DOHH2 (cell line): ENCODE data around the gene KRTAP1-5.
"Not testable (repeated sequence)": the region's sequence is repeated elsewhere in the genome, so short reads cannot be mapped to it uniquely, and the experiment has no call there.

Experiments
- H3F3A ChIP-seq: fragments of 200-600 bp; sonication (generic), shearing (Covaris generic); 2 replicates; pipeline ENCODE4 v1.6.0; 2016; ENCODE audit warnings: antibody characterized with exemption, mild to moderate bottlenecking; ENCODE audit not compliant: control insufficient read depth, insufficient read depth
- H3K27ac ChIP-seq: fragments of 200-600 bp; sonication (generic); 2 replicates; pipeline ENCODE4 v1.5.1; 2014; ENCODE audit warnings: low read depth, mild to moderate bottlenecking, low read length, moderate library complexity
- H3K27me3 ChIP-seq: fragments of 200-600 bp; sonication (generic); 2 replicates; pipeline ENCODE4 v1.6.1; 2014; ENCODE audit warnings: mild to moderate bottlenecking, low read length, mixed read lengths; ENCODE audit not compliant: control insufficient read depth
- H3K36me3 ChIP-seq: fragments of 200-600 bp; sonication (generic); 2 replicates; pipeline ENCODE4 v1.6.1; 2014; ENCODE audit warnings: mild to moderate bottlenecking, low read length, moderate library complexity, mixed read lengths; ENCODE audit not compliant: control insufficient read depth
- H3K4me1 ChIP-seq: fragments of 200-600 bp; sonication (generic); 2 replicates; pipeline ENCODE4 v1.6.1; 2014; ENCODE audit warnings: mild to moderate bottlenecking, low read length, mixed read lengths; ENCODE audit not compliant: control insufficient read depth
- H3K4me2 ChIP-seq: fragments of 200-600 bp; sonication (generic); 2 replicates; pipeline ENCODE4 v1.6.0; 2014; ENCODE audit warnings: mild to moderate bottlenecking, low read length, moderate library complexity
- H3K4me3 ChIP-seq: fragments of 200-600 bp; sonication (generic); 2 replicates; pipeline ENCODE4 v1.5.1; 2014; ENCODE audit warnings: mild to moderate bottlenecking, low read length, mixed read lengths
- H3K79me2 ChIP-seq: fragments of 200-600 bp; sonication (generic); 2 replicates; pipeline ENCODE4 v1.6.1; 2014; ENCODE audit warnings: mild to moderate bottlenecking, low read length, mixed read lengths; ENCODE audit not compliant: control insufficient read depth
- H3K9me2 ChIP-seq: fragments of 200-600 bp; sonication (generic); replicated peaks from 2 replicates; pipeline ENCODE4 v1.6.1; 2014; ENCODE audit warnings: mild to moderate bottlenecking, low read length, mixed read lengths; ENCODE audit not compliant: control insufficient read depth
- H3K9me3 ChIP-seq: fragments of 200-600 bp; sonication (generic); 2 replicates; pipeline ENCODE4 v1.6.1; 2014; ENCODE audit warnings: antibody characterized with exemption, low read length, mixed read lengths; ENCODE audit not compliant: control insufficient read depth, insufficient read depth
- H4K20me1 ChIP-seq: fragments of 200-600 bp; sonication (generic); 2 replicates; pipeline ENCODE4 v1.6.0; 2014; ENCODE audit warnings: low read depth, mild to moderate bottlenecking, antibody characterized with exemption, low read length, moderate library complexity; ENCODE audit not compliant: control insufficient read depth, insufficient read depth
- CTCF ChIP-seq: fragments of 200-600 bp; sonication (generic); IDR thresholded peaks from one replicate; pipeline ENCODE4 v1.5.1; 2014; ENCODE audit warnings: antibody characterized with exemption, mild to moderate bottlenecking, low read depth, low read length; ENCODE audit not compliant: poor library complexity, severe bottlenecking
- EZH2phosphoT487 ChIP-seq: fragments of 200-600 bp; sonication (generic); IDR thresholded peaks from 2 replicates; pipeline ENCODE4 v1.6.1; 2017; ENCODE audit warnings: borderline replicate concordance, mild to moderate bottlenecking, antibody characterized with exemption, low read length, moderate library complexity, mixed read lengths

Gene KRTAP1-5

GRCh38 chr17:41042953-41043352 lies 15.9 kb upstream of the KRTAP1-5 start:
- H3K4me3 ChIP-seq = no peak overlapping the region
- TF ChIP-seq EZH2phosphoT487 (no peak), CTCF (no peak)
- peaks cover 8% of the 10 kb centered on the region for H3K4me1 ChIP-seq
- no peaks in the 10 kb centered on the region for H4K20me1 ChIP-seq
- no peaks in the 10 kb centered on the region for H3F3A ChIP-seq
- H3K9me2 ChIP-seq = no peaks in the 10 kb centered on the region
- H3K27ac ChIP-seq = no peak overlapping the region
- H3K79me2 ChIP-seq = no peaks in the 10 kb centered on the region
- H3K4me2 ChIP-seq = no peak overlapping the region
- no peaks in the 10 kb centered on the region; the same call in 1 of the 2 replicates for H3K27me3 ChIP-seq
- H3K9me3 ChIP-seq = no peaks in the 10 kb centered on the region
- H3K36me3 ChIP-seq = no peaks in the 10 kb centered on the region

GRCh38 chr17:41040783-41041571 lies 14.0 kb upstream of the KRTAP1-5 start, which contains the start of gene KRTAP1-1:
Gene KRTAP1-1, minus strand, starts transcription at chr17:41041450. Its CDS starts 53 bp downstream, at chr17:41041397.
- H3K9me3 ChIP-seq = not testable (repeated sequence)

GRCh38 chr17:41037853-41038350 lies 10.9 kb upstream of the KRTAP1-5 start:
- Histone ChIP-seq H3K27ac (no peak overlapping the region), H3K27me3 (peaks cover 7% of the 10 kb centered on the region), H3K9me2 (no peaks in the 10 kb centered on the region), H4K20me1 (no peaks in the 10 kb centered on the region), H3K79me2 (no peaks in the 10 kb centered on the region), H3K9me3 (no peaks in the 10 kb centered on the region), H3F3A (no peaks in the 10 kb centered on the region), H3K4me1 (no peaks in the 10 kb centered on the region), H3K4me2 (no peak overlapping the region), H3K36me3 (no peaks in the 10 kb centered on the region), H3K4me3 (no peak overlapping the region)
- TF ChIP-seq CTCF (no peak), EZH2phosphoT487 (no peak)

More at GRCh38 chr17:41040783-41041571, 14.0 kb upstream of the KRTAP1-5 start, which contains the start of gene KRTAP1-1:
- H3F3A ChIP-seq, H3K27ac ChIP-seq, H3K9me2 ChIP-seq, H3K4me1 ChIP-seq, H4K20me1 ChIP-seq, H3K4me3 ChIP-seq, H3K79me2 ChIP-seq, H3K4me2 ChIP-seq, H3K27me3 ChIP-seq, H3K36me3 ChIP-seq: not testable (repeated sequence)

GRCh38 chr17:41034346-41034935 lies 7.4 kb upstream of the KRTAP1-5 start, which contains the start of gene KRTAP1-3:
Gene KRTAP1-3, minus strand, starts transcription at chr17:41034874. Its CDS starts 53 bp downstream, at chr17:41034821.
- H3K27me3 ChIP-seq, H3F3A ChIP-seq, H3K9me2 ChIP-seq, H4K20me1 ChIP-seq, H3K4me2 ChIP-seq, H3K27ac ChIP-seq, H3K36me3 ChIP-seq, H3K4me3 ChIP-seq, H3K79me2 ChIP-seq, H3K9me3 ChIP-seq, H3K4me1 ChIP-seq: not testable (repeated sequence)
